Stomach (tissue), 9 donors: Measurements from ENCODE around the gene PROB1. TPM values are rescaled to one million over a fixed set of nuclear protein-coding genes. Genes with fewer than 3 reads are reported as not detected.

ENCODE experiments used
- DNase-seq, 2 donors: peaks; one replicate each; pipeline versions ENCODE4 v3.0.0 to v3.0.0-alpha.2; 2013 to 2019
- H3K27ac ChIP-seq, 5 donors: fragments of 200-600 bp in 4 of 5; sonication (generic) in 4 of 5; one replicate each; pipeline ENCODE4 v1.5.1; 2013 to 2019; ENCODE audit warnings: mild to moderate bottlenecking in 1 of 5, moderate library complexity in 1 of 5
- H3K27me3 ChIP-seq, 3 donors: fragments of 200-600 bp; sonication (generic); one replicate each; pipeline ENCODE4 v1.5.1; 2017 to 2019; ENCODE audit warnings: mixed run types in 1 of 3
- H3K36me3 ChIP-seq, 4 donors: fragments of 200-600 bp; sonication (generic); 1 replicate in 3 of 4; 2 replicates in 1 of 4; pipeline ENCODE4 v1.5.1; 2016 to 2019
- H3K4me1 ChIP-seq, 4 donors: fragments of 200-600 bp; sonication (generic); one replicate each; pipeline ENCODE4 v1.5.1; 2016 to 2019
- H3K4me3 ChIP-seq, 4 donors: fragments of 200-600 bp; sonication (generic) in 3 of 4; one replicate each; pipeline ENCODE4 v1.5.1; 2016 to 2019; ENCODE audit warnings: mild to moderate bottlenecking in 1 of 4
- H3K9me3 ChIP-seq, 4 donors: fragments of 200-600 bp; sonication (generic); one replicate each; pipeline ENCODE4 v1.5.1; 2016 to 2019
- POLR2A ChIP-seq, 4 donors: fragments of 450-650 bp; IDR thresholded peaks; one replicate each; pipeline ENCODE4 v1.6.1; 2016; ENCODE audit warnings: antibody characterized with exemption in 4 of 4, control low read depth in 2 of 4, mild to moderate bottlenecking in 1 of 4, moderate library complexity in 1 of 4
- POLR2AphosphoS5 ChIP-seq, 3 donors: sonication (generic); formaldehyde crosslinking; IDR thresholded peaks; one replicate each; pipeline ENCODE4 v1.6.1; 2016; ENCODE audit warnings: antibody characterized with exemption in 3 of 3
- WGBS, 5 donors: extraction: QIAGEN DNeasy Blood & Tissue Kit in 3 of 5; methylation state at CpG; one replicate each; pipeline versions ENCODE4 v1.1.5 to v1.1.7; 2013 to 2018; 5-methylcytosine and 5-hydroxymethylcytosine counted together
- intact Hi-C: fragments of 100-400 bp; cut with DNase I; formaldehyde crosslinking; loops from one replicate; pipeline ENCODE4 v1.15.1; 2023; ENCODE audit warnings: low total_unique reads
- polyA plus RNA-seq, 3 donors: library from polyadenylated mRNA; stranded (reverse); fragments of 200-250 nt; gene quantifications; one replicate each; pipeline ENCODE4 v1.2.3, GENCODE V29; 2013
- total RNA-seq, 5 donors: library from RNA; depleted of rRNA; stranded (reverse); fragments of >200 nt; gene quantifications; one replicate each; pipeline versions ENCODE4 v1.1.0 to v1.2.3, GENCODE V29; 2014 to 2016
- TF ChIP-seq, protein P1 (sequence below), 7 experiments: fragments of 450-650 bp in 4 of 7; fragments of 200-600 bp in 3 of 7; sonication (generic) in 3 of 7; IDR thresholded peaks; one replicate each; pipeline ENCODE4 v1.5.1; 2016 to 2019; ENCODE audit warnings: antibody characterized with exemption in 7 of 7, control low read depth in 2 of 7, mild to moderate bottlenecking in 1 of 7
- donor health status: healthy with polysubstance abuse.
- donor health status: Bipolar disorder and iron deficiency.
- donor health status: healthy.

PROB1 gene
- total and polyA plus RNA-seq, 8 donors: 0.55 to 0.89 (median 0.73) TPM; not detected in 3

DNA sequence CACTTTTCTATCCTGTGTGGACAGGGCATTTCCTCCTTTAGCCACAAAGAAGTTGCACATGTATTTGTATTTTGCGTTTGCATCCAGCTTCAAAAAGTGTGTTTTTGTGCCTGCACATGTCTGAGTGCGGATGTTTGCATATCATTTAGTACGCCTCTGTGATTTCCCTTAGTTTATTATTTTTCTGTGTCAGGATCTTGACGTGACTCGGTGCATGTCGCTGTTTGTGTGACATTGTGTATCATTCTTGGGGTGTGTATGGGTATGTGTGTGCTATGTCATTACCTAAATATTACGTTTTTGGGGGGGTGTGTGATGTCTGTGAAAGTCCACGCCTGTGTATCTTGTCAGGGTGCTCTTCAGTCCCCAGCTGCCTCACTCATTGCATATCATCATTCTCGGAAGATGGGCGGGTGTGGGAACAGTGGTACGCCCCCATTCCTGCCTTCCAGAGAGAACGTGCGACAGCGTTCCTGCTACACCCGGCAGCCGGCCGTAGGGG is 53.7 kb downstream of the PROB1 start:
- Histone ChIP-seq H3K4me3 (peak overlapping the region; percentile 75 to 98 (median 87)), H3K4me1 (peaks cover 31 to 52% (median 46%) of the 10 kb centered on the region in 4 donors), H3K9me3 (no peaks in the 10 kb centered on the region), H3K27me3 (no peaks in the 10 kb centered on the region), H3K36me3 (peaks cover 0 to 6% (median 3%) of the 10 kb centered on the region in 4 donors), H3K27ac (peak overlapping the region in 4 of 5 donors; percentile 93 to 99 (median 98))
- no peak for DNase-seq
- TF ChIP-seq, protein P1, sequence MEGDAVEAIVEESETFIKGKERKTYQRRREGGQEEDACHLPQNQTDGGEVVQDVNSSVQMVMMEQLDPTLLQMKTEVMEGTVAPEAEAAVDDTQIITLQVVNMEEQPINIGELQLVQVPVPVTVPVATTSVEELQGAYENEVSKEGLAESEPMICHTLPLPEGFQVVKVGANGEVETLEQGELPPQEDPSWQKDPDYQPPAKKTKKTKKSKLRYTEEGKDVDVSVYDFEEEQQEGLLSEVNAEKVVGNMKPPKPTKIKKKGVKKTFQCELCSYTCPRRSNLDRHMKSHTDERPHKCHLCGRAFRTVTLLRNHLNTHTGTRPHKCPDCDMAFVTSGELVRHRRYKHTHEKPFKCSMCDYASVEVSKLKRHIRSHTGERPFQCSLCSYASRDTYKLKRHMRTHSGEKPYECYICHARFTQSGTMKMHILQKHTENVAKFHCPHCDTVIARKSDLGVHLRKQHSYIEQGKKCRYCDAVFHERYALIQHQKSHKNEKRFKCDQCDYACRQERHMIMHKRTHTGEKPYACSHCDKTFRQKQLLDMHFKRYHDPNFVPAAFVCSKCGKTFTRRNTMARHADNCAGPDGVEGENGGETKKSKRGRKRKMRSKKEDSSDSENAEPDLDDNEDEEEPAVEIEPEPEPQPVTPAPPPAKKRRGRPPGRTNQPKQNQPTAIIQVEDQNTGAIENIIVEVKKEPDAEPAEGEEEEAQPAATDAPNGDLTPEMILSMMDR (IDR thresholded peaks at IDR 0.05): no peak
- TF ChIP-seq POLR2AphosphoS5 (IDR thresholded peaks at IDR 0.05): no peak
- TF ChIP-seq POLR2A (IDR thresholded peaks at IDR 0.05): no peak
- WGBS, 5 donors: 1 to 4% (median 2%) methylated on average over 8 to 17 of the region's 17 CpGs
- intact Hi-C loops: loop anchor here (10.0 kb wide), 1 partner anchor 46 kb away; the partner anchor contains the start of gene MATR3

Other genes starting within 250 kb of the PROB1 start
- gene SIL1, start 196.7 kb downstream of the PROB1 start, total RNA-seq: 10 to 100 TPM; 22.2 to 60.0 (median 31.8) TPM
- 10 to 100 TPM; 26.7 to 83.6 (median 74.6) TPM for gene SIL1, start 196.7 kb downstream of the PROB1 start, polyA plus RNA-seq
- 100 to 1,000 TPM in 4 of 5 donors, 10 to 100 TPM in 1; 73.6 to 352 (median 176) TPM for gene MATR3, start 101.4 kb downstream of the PROB1 start, total RNA-seq
- 10 to 100 TPM; 68.2 to 86.0 (median 73.9) TPM for gene MATR3, start 101.4 kb downstream of the PROB1 start, polyA plus RNA-seq
- 10 to 100 TPM; 12.7 to 92.7 (median 51.3) TPM for gene PAIP2, start 53.2 kb downstream of the PROB1 start, total RNA-seq
- gene PAIP2, start 53.2 kb downstream of the PROB1 start, polyA plus RNA-seq: 100 to 1,000 TPM in 1 of 3 donors, 10 to 100 TPM in 2; 57.5 to 104 (median 86.5) TPM
- under 1 TPM in 1 of 5 donors, not detected in 4; 0.37 TPM for gene SLC23A1, start 11.8 kb downstream of the PROB1 start, total RNA-seq
- not detected for gene SLC23A1, start 11.8 kb downstream of the PROB1 start, polyA plus RNA-seq
- 10 to 100 TPM in 1 of 5 donors, 1 to 10 TPM in 3, not detected in 1; 1.1 to 15.8 (median 1.5) TPM for gene MZB1, start 5.2 kb downstream of the PROB1 start, total RNA-seq
- gene MZB1, start 5.2 kb downstream of the PROB1 start, polyA plus RNA-seq: 10 to 100 TPM in 2 of 3 donors, 1 to 10 TPM in 1; 7.6 to 14.1 (median 11.1) TPM
- 1 to 10 TPM in 1 of 5 donors, under 1 TPM in 1, not detected in 3; 0.92 to 3.6 TPM for gene SPATA24, start 9.0 kb upstream of the PROB1 start, total RNA-seq
- 10 to 100 TPM in 1 of 3 donors, 1 to 10 TPM in 2; 5.4 to 10.1 (median 8.6) TPM for gene SPATA24, start 9.0 kb upstream of the PROB1 start, polyA plus RNA-seq
- gene DNAJC18, start 44.4 kb upstream of the PROB1 start, total RNA-seq: 10 to 100 TPM in 1 of 5 donors, 1 to 10 TPM in 1, under 1 TPM in 2, not detected in 1; under 0.01 to 12.1 (median 1.6) TPM
- gene DNAJC18, start 44.4 kb upstream of the PROB1 start, polyA plus RNA-seq: 1 to 10 TPM; 1.8 to 4.1 (median 2.7) TPM
- gene ECSCR, start 67.6 kb upstream of the PROB1 start, total RNA-seq: 10 to 100 TPM in 2 of 5 donors, 1 to 10 TPM in 1, not detected in 2; 7.3 to 15.2 (median 12.8) TPM
- 1 to 10 TPM; 5.4 to 10.0 (median 7.3) TPM for gene ECSCR, start 67.6 kb upstream of the PROB1 start, polyA plus RNA-seq
- gene SMIM33, start 75.9 kb upstream of the PROB1 start, total RNA-seq: under 1 TPM in 1 of 5 donors, not detected in 4; 0.87 TPM
- under 1 TPM in 2 of 3 donors, not detected in 1; 0.13 to 0.46 TPM for gene SMIM33, start 75.9 kb upstream of the PROB1 start, polyA plus RNA-seq
- gene STING1, start 87.7 kb upstream of the PROB1 start, total RNA-seq: 10 to 100 TPM in 3 of 5 donors, 1 to 10 TPM in 2; 6.1 to 16.2 (median 11.1) TPM
- gene STING1, start 87.7 kb upstream of the PROB1 start, polyA plus RNA-seq: 10 to 100 TPM in 2 of 3 donors, 1 to 10 TPM in 1; 8.8 to 23.7 (median 22.3) TPM
- 100 to 1,000 TPM in 1 of 5 donors, 10 to 100 TPM in 4; 29.8 to 220 (median 76.0) TPM for gene UBE2D2, start 166.2 kb upstream of the PROB1 start, total RNA-seq
- gene UBE2D2, start 166.2 kb upstream of the PROB1 start, polyA plus RNA-seq: 100 to 1,000 TPM in 1 of 3 donors, 10 to 100 TPM in 2; 66.4 to 106 (median 75.1) TPM